Measurements from ENCODE around the gene COPE.

Gene COPE

DNA sequence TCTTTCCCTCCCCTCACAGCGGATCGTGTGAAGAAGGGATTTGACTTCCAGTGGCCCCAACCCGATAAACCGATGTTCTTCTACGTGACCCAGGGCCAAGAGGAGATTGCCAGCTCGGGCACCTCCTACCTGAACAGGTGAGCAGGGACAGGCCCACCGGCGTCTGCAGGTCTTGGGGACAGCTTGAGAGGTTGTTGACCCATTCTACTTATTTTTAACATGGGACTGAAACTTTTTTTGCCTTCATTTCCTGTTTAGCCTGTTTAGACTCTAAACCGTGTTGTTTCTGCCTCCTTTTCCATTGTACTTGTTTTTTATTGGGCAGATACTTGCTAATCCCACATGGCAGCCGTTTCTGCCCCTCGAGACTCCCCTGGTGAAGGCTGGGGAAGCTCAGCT, 58.9 kb downstream of the COPE start:
- no peak overlapping the region for H2BK12ac ChIP-seq (ENCODE audit: low read length)
- H3K4ac ChIP-seq (ENCODE audit: low read length): no peak overlapping the region
- WGBS, 2 donors (ENCODE audit: extremely low coverage in 2 of 2, insufficient read length in 2 of 2, insufficient replicate concordance in 1 of 2): no CpG with 5 or more reads among the region's 11 CpGs
- no peak overlapping the region for H3K4me2 ChIP-seq (ENCODE audit: insufficient read depth, low read length, poor library complexity, severe bottlenecking)
- H2BK5ac ChIP-seq (ENCODE audit: low read length): no peak overlapping the region
- no peaks in the 10 kb centered on the region for H3K4me1 ChIP-seq (ENCODE audit: control insufficient read depth in 2 of 2, insufficient read depth in 1 of 2, low read depth in 1 of 2, low read length in 2 of 2)
- H3K9me3 ChIP-seq (replicated peaks in 1 of 2; ENCODE audit: control insufficient read depth in 2 of 2, insufficient read depth in 1 of 2, low read depth in 1 of 2, low read length in 2 of 2): no peaks in the 10 kb centered on the region
- no peak overlapping the region for H3K9ac ChIP-seq (ENCODE audit: low read depth, low read length, poor library complexity)
- DNase-seq (ENCODE audit: low spot score): no peak
- no peak overlapping the region for H2AK5ac ChIP-seq (ENCODE audit: low read depth, low read length)
- H3K27me3 ChIP-seq (ENCODE audit: control insufficient read depth in 3 of 3, insufficient read depth in 3 of 3, low read depth in 1 of 3, low read length in 3 of 3): no peaks in the 10 kb centered on the region
- H3K4me3 ChIP-seq (ENCODE audit: low read length in 2 of 2): no peak overlapping the region
- H3K79me1 ChIP-seq (ENCODE audit: low read depth, low read length): peaks cover 6% of the 10 kb centered on the region
- no peak overlapping the region for H4K8ac ChIP-seq (ENCODE audit: low read depth, low read length)
- H2BK15ac ChIP-seq (ENCODE audit: low read length): no peak overlapping the region
- H2BK120ac ChIP-seq (ENCODE audit: low read depth, low read length): no peak overlapping the region
- no peak overlapping the region for H2AFZ ChIP-seq (ENCODE audit: low read length)
- H3K27ac ChIP-seq (replicated peaks; ENCODE audit: low read length): no peak overlapping the region
- no peak overlapping the region for H3K14ac ChIP-seq (ENCODE audit: low read length)
- H3K18ac ChIP-seq (ENCODE audit: low read length): no peak overlapping the region
- no peak overlapping the region for H3K23ac ChIP-seq (ENCODE audit: low read depth, low read length, poor library complexity)
- H4K91ac ChIP-seq (ENCODE audit: low read depth, low read length, poor library complexity): no peak overlapping the region
- peaks cover 82 to 97% of the 10 kb centered on the region in 2 donors for H3K36me3 ChIP-seq (replicated peaks in 1 of 2; ENCODE audit: control insufficient read depth in 2 of 2, insufficient read depth in 2 of 2, low read length in 2 of 2)

DNA sequence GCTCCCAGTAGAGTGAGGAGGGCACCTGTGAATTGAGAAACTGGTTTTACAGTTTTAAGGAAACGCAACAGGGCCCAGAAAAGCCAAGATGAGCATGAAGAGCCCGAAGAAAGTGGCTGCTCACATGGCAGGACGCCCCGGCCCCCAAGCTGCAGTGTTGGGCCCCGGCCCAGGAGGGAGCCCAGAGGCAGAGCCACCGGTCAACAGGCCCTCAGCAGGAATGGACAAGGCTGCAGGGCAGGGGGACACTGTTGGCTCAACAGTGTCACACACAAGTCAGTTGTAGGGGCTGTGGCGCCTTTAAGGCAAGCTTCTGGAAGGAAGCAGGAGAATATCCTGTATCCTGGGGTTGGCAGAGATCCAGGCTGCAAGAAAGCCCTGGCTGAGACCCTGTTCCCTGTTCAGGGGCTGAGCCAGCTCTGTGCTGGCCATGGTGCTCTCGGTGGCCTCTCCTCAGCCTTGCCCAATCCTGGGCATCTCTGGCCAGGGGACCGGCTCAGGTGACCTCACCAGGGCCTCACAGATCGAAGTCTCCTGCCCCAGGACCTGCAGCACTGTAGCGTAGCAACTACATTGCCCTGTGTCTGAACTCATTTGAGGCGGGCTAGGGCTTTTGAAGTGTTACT, 59.4 kb downstream of the COPE start:
- no peaks in the 10 kb centered on the region for H3K9me3 ChIP-seq (replicated peaks in 1 of 2; ENCODE audit: control insufficient read depth in 2 of 2, insufficient read depth in 1 of 2, low read depth in 1 of 2, low read length in 2 of 2)
- H4K91ac ChIP-seq (ENCODE audit: low read depth, low read length, poor library complexity): no peak overlapping the region
- H2BK5ac ChIP-seq (ENCODE audit: low read length): peak overlapping the region; percentile 76
- peak overlapping the region; percentile 30 for H3K9ac ChIP-seq (ENCODE audit: low read depth, low read length, poor library complexity)
- no CpG with 5 or more reads among the region's 12 CpGs for WGBS, 2 donors (ENCODE audit: extremely low coverage in 2 of 2, insufficient read length in 2 of 2, insufficient replicate concordance in 1 of 2)
- no peaks in the 10 kb centered on the region for H3K4me1 ChIP-seq (ENCODE audit: control insufficient read depth in 2 of 2, insufficient read depth in 1 of 2, low read depth in 1 of 2, low read length in 2 of 2)
- H3K36me3 ChIP-seq (replicated peaks in 1 of 2; ENCODE audit: control insufficient read depth in 2 of 2, insufficient read depth in 2 of 2, low read length in 2 of 2): peaks cover 87 to 97% of the 10 kb centered on the region in 2 donors
- no peak overlapping the region for H2AFZ ChIP-seq (ENCODE audit: low read length)
- H3K14ac ChIP-seq (ENCODE audit: low read length): no peak overlapping the region
- H3K4me2 ChIP-seq (ENCODE audit: insufficient read depth, low read length, poor library complexity, severe bottlenecking): no peak overlapping the region
- no peak overlapping the region for H2BK12ac ChIP-seq (ENCODE audit: low read length)
- H3K4ac ChIP-seq (ENCODE audit: low read length): no peak overlapping the region
- no peak for DNase-seq (ENCODE audit: low spot score)
- no peak overlapping the region for H2AK5ac ChIP-seq (ENCODE audit: low read depth, low read length)
- H3K4me3 ChIP-seq (ENCODE audit: low read length in 2 of 2): no peak overlapping the region
- peaks cover 6% of the 10 kb centered on the region for H3K79me1 ChIP-seq (ENCODE audit: low read depth, low read length)
- no peak overlapping the region for H3K18ac ChIP-seq (ENCODE audit: low read length)
- H2BK120ac ChIP-seq (ENCODE audit: low read depth, low read length): no peak overlapping the region
- no peak overlapping the region for H4K8ac ChIP-seq (ENCODE audit: low read depth, low read length)
- H3K27me3 ChIP-seq (ENCODE audit: control insufficient read depth in 3 of 3, insufficient read depth in 3 of 3, low read depth in 1 of 3, low read length in 3 of 3): no peaks in the 10 kb centered on the region
- H3K23ac ChIP-seq (ENCODE audit: low read depth, low read length, poor library complexity): no peak overlapping the region
- no peak overlapping the region for H2BK15ac ChIP-seq (ENCODE audit: low read length)
- H3K27ac ChIP-seq (replicated peaks; ENCODE audit: low read length): no peak overlapping the region

DNA sequence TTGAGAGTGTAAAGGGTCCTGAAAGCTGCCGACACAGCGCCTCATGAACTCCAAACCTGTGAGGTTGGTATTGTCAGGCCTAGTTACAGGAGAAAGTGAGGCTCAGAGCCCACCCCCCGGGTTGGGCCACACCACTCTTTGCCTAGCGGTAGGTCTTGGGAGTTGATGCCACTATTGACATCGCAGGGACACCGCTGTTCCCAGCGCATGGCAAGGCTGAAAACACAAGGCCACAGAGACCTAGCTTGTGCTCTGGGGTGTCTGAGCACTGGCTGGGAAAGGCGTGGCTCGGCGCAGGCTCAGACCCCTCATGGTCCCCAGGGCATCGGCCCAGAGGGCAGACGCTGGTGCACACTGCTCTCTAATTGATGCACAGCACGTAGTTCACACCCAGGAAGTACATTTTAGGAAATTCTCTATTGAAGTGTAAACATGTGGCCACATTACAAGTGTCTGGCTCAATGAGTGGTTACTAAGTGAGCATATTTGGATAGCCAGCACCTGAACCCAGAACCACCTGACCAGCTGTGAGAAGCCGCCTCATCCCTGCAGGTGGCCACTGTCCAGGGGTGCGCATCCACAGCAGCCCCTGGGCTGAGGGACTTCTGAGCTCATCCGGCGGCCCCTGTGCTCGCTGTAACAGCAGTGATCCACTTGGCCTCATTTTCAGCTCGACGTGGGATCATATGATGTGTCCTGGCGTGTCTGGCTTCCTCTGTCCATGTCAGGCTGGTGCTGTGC, 60.1 kb downstream of the COPE start:
- Histone ChIP-seq H2BK5ac (ENCODE audit: low read length) (peak overlapping the region; percentile 76), H4K8ac (ENCODE audit: low read depth, low read length) (no peak overlapping the region), H3K4me1 (ENCODE audit: control insufficient read depth in 2 of 2, insufficient read depth in 1 of 2, low read depth in 1 of 2, low read length in 2 of 2) (no peaks in the 10 kb centered on the region), H3K9ac (ENCODE audit: low read depth, low read length, poor library complexity) (no peak overlapping the region), H2BK12ac (ENCODE audit: low read length) (no peak overlapping the region), H4K91ac (ENCODE audit: low read depth, low read length, poor library complexity) (no peak overlapping the region), H3K4me3 (ENCODE audit: low read length in 2 of 2) (no peak overlapping the region), H3K14ac (ENCODE audit: low read length) (no peak overlapping the region), H2AFZ (ENCODE audit: low read length) (no peak overlapping the region), H3K4ac (ENCODE audit: low read length) (no peak overlapping the region), H2AK5ac (ENCODE audit: low read depth, low read length) (no peak overlapping the region), H3K27me3 (ENCODE audit: control insufficient read depth in 3 of 3, insufficient read depth in 3 of 3, low read depth in 1 of 3, low read length in 3 of 3) (no peaks in the 10 kb centered on the region), H2BK120ac (ENCODE audit: low read depth, low read length) (no peak overlapping the region), H3K23ac (ENCODE audit: low read depth, low read length, poor library complexity) (no peak overlapping the region), H2BK15ac (ENCODE audit: low read length) (no peak overlapping the region), H3K18ac (ENCODE audit: low read length) (no peak overlapping the region), H3K36me3 (replicated peaks in 1 of 2; ENCODE audit: control insufficient read depth in 2 of 2, insufficient read depth in 2 of 2, low read length in 2 of 2) (peaks cover 92 to 100% of the 10 kb centered on the region in 2 donors), H3K9me3 (replicated peaks in 1 of 2; ENCODE audit: control insufficient read depth in 2 of 2, insufficient read depth in 1 of 2, low read depth in 1 of 2, low read length in 2 of 2) (no peaks in the 10 kb centered on the region), H3K27ac (replicated peaks; ENCODE audit: low read length) (no peak overlapping the region), H3K79me1 (ENCODE audit: low read depth, low read length) (peaks cover 6% of the 10 kb centered on the region), H3K4me2 (ENCODE audit: insufficient read depth, low read length, poor library complexity, severe bottlenecking) (no peak overlapping the region)
- WGBS, 2 donors (ENCODE audit: extremely low coverage in 2 of 2, insufficient read length in 2 of 2, insufficient replicate concordance in 1 of 2): no CpG with 5 or more reads among the region's 21 CpGs
- no peak for DNase-seq (ENCODE audit: low spot score)

DNA sequence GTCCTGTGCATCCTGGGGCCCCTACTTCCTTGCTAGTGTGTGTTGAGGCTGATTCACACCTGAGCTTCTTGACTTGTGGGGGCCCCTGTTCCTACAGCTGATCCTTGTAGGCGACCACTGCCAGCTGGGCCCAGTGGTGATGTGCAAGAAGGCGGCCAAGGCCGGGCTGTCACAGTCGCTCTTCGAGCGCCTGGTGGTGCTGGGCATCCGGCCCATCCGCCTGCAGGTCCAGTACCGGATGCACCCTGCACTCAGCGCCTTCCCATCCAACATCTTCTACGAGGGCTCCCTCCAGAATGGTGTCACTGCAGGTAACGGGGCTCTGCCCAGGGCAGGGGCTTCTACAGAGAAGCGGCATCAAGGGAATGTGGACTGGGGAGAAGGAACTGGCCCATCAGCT, 62.0 kb downstream of the COPE start:
- H2BK12ac ChIP-seq (ENCODE audit: low read length): no peak overlapping the region
- H3K9me3 ChIP-seq (replicated peaks in 1 of 2; ENCODE audit: control insufficient read depth in 2 of 2, insufficient read depth in 1 of 2, low read depth in 1 of 2, low read length in 2 of 2): no peaks in the 10 kb centered on the region
- no peaks in the 10 kb centered on the region for H3K4me1 ChIP-seq (ENCODE audit: control insufficient read depth in 2 of 2, insufficient read depth in 1 of 2, low read depth in 1 of 2, low read length in 2 of 2)
- no peak overlapping the region for H2BK5ac ChIP-seq (ENCODE audit: low read length)
- H3K27me3 ChIP-seq (ENCODE audit: control insufficient read depth in 3 of 3, insufficient read depth in 3 of 3, low read depth in 1 of 3, low read length in 3 of 3): no peaks in the 10 kb centered on the region
- peaks cover 91 to 100% of the 10 kb centered on the region in 2 donors for H3K36me3 ChIP-seq (replicated peaks in 1 of 2; ENCODE audit: control insufficient read depth in 2 of 2, insufficient read depth in 2 of 2, low read length in 2 of 2)
- no peak overlapping the region for H2BK15ac ChIP-seq (ENCODE audit: low read length)
- DNase-seq (ENCODE audit: low spot score): no peak
- H4K8ac ChIP-seq (ENCODE audit: low read depth, low read length): no peak overlapping the region
- H3K18ac ChIP-seq (ENCODE audit: low read length): no peak overlapping the region
- no peak overlapping the region for H3K4me2 ChIP-seq (ENCODE audit: insufficient read depth, low read length, poor library complexity, severe bottlenecking)
- no peak overlapping the region for H3K9ac ChIP-seq (ENCODE audit: low read depth, low read length, poor library complexity)
- H3K4ac ChIP-seq (ENCODE audit: low read length): no peak overlapping the region
- peaks cover 4% of the 10 kb centered on the region for H3K79me1 ChIP-seq (ENCODE audit: low read depth, low read length)
- no peak overlapping the region for H3K27ac ChIP-seq (replicated peaks; ENCODE audit: low read length)
- no peak overlapping the region for H3K23ac ChIP-seq (ENCODE audit: low read depth, low read length, poor library complexity)
- no peak overlapping the region for H2BK120ac ChIP-seq (ENCODE audit: low read depth, low read length)
- no peak overlapping the region for H2AFZ ChIP-seq (ENCODE audit: low read length)
- H3K14ac ChIP-seq (ENCODE audit: low read length): no peak overlapping the region
- no peak overlapping the region for H2AK5ac ChIP-seq (ENCODE audit: low read depth, low read length)
- H3K4me3 ChIP-seq (ENCODE audit: low read length in 2 of 2): peak overlapping the region in 1 of 2 donors; percentile 21
- no peak overlapping the region for H4K91ac ChIP-seq (ENCODE audit: low read depth, low read length, poor library complexity)
- no CpG with 5 or more reads among the region's 13 CpGs for WGBS, 2 donors (ENCODE audit: extremely low coverage in 2 of 2, insufficient read length in 2 of 2, insufficient replicate concordance in 1 of 2)

Data from neuronal stem cell (in vitro differentiated cells).